GM12891 (cell line): ENCODE results near the gene ARPP21.

Source experiments
- PAX5 ChIP-seq: IDR thresholded peaks from 2 replicates; pipeline ENCODE4 v1.6.1; 2011; ENCODE audit warnings: low read length, moderate library complexity, mild to moderate bottlenecking; ENCODE audit not compliant: insufficient read depth, severe bottlenecking
- POLR2A ChIP-seq: IDR thresholded peaks from 2 replicates; pipeline ENCODE4 v1.6.1; 2011; ENCODE audit warnings: low read depth, low read length, control low read depth
- POLR2AphosphoS5 ChIP-seq: IDR thresholded peaks from 2 replicates; pipeline ENCODE4 v1.6.1; 2011; ENCODE audit warnings: low read depth, low read length, control low read depth
- POU2F2 ChIP-seq: IDR thresholded peaks from 2 replicates; pipeline ENCODE4 v1.6.1; 2011; ENCODE audit warnings: low read depth, mild to moderate bottlenecking, control low read depth, low read length, moderate library complexity
- SPI1 ChIP-seq: IDR thresholded peaks from 2 replicates; pipeline ENCODE4 v1.6.1; 2011; ENCODE audit warnings: low read depth, low read length, control low read depth
- TAF1 ChIP-seq: IDR thresholded peaks from 2 replicates; pipeline ENCODE4 v1.6.1; 2011; ENCODE audit warnings: low read depth, low read length, control low read depth

DNA sequence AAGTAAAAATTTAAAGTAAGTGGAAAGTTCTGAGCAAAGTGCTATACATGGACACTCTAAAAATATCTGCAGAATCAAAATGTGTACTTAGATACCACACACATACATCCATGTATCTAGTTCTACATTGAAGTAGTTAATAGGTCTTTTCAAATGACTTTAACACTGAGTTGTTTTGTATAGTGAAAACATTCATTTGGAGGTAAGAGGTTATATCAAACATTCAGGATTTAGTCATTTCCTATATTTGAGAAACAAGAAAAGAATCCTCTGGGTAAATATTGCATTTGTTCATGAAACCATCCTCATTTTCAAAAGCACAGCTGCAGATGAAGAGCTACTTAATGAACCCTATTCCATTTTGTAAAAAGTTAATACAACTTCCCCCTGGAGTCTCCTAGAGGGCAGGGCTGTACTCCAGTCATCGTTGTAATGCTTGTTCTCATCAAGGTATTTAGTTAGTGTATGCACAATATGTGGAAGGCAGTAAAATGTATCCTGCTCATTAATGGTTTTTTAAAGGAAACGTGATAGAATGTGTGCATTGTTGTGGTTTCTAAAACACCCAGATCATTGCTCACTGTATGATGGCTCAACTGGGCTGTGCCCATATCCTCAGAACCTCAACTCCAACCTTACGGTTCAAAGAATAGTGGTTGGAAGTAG lies 26.2 kb downstream of the ARPP21 start:
- TF ChIP-seq POU2F2: no peak
- no peak for TF ChIP-seq POLR2A
- no peak for TF ChIP-seq TAF1
- no peak for TF ChIP-seq POLR2AphosphoS5
- TF ChIP-seq SPI1: no peak
- no peak for TF ChIP-seq PAX5
